Activated naive CD4-positive, alpha-beta T cell treated with anti-CD3 and anti-CD28 coated beads for 36 hours (primary cell): ENCODE data around the gene PLEKHM3. TPM values are rescaled to one million over a fixed set of nuclear protein-coding genes. Genes with fewer than 3 reads are reported as not detected.
"Not testable (repeated sequence)": the region's sequence is repeated elsewhere in the genome, so short reads cannot be mapped to it uniquely, and the experiment has no call there.

Experiments used
- CTCF ChIA-PET: fragments of 350-600 bp; sonication (Branson Sonifier 250); formaldehyde crosslinking; loops from one replicate; lab custom pipeline; 2021; ENCODE audit warnings: antibody characterized with exemption; lab: Charles Lee
- DNase-seq: peaks from one replicate; pipeline ENCODE4 v3.0.0-alpha.2; 2020
- H3K27ac Mint-ChIP-seq: one replicate; pipeline ENCODE4 v1.8.0; 2021; ENCODE audit warnings: mild to moderate bottlenecking, mixed read lengths
- H3K27me3 Mint-ChIP-seq: one replicate; pipeline ENCODE4 v1.8.0; 2021; ENCODE audit warnings: low read depth, mixed read lengths
- H3K36me3 Mint-ChIP-seq: one replicate; pipeline ENCODE4 v1.8.0; 2021; ENCODE audit warnings: low read depth, mixed read lengths
- H3K4me1 Mint-ChIP-seq: one replicate; pipeline ENCODE4 v1.8.0; 2021; ENCODE audit warnings: low read depth, mixed read lengths
- H3K4me3 Mint-ChIP-seq: one replicate; pipeline ENCODE4 v1.8.0; 2021; ENCODE audit warnings: mild to moderate bottlenecking, moderate library complexity, mixed read lengths
- H3K9me3 Mint-ChIP-seq: one replicate; pipeline ENCODE4 v1.8.0; 2021; ENCODE audit warnings: mixed read lengths
- intact Hi-C: fragments of 100-400 bp; cut with micrococcal nuclease; formaldehyde crosslinking; loops from one replicate; pipeline ENCODE4 v1.15.1; 2023
- total RNA-seq, 2 experiments: library from RNA; stranded (reverse); gene quantifications; one replicate each; pipeline ENCODE4 v1.2.3, GENCODE V29; 2021

PLEKHM3 gene
- total RNA-seq, 2 experiments from 2014 or later: 6.5 to 7.0 TPM

GRCh38 chr2:208034503-208035140, 9.3 kb upstream of the PLEKHM3 start:
- Mint-ChIP-seq H3K27ac (no peak overlapping the region), H3K4me3 (no peak overlapping the region), H3K4me1 (no peaks in the 10 kb centered on the region), H3K36me3 (no peaks in the 10 kb centered on the region), H3K27me3 (no peaks in the 10 kb centered on the region), H3K9me3 (no peaks in the 10 kb centered on the region)
- CTCF ChIA-PET: interaction anchor here (0.6 to 2.0 kb wide), 5 partner anchors 12 to 413 kb away, joined by 3 to 6 read pairs (median 4); partner anchors contain the start of gene FZD5
- no peak for DNase-seq
- intact Hi-C loops: loop anchor here (1.0 kb wide), 2 partner anchors 288 to 407 kb away; no protein-coding TSS in a partner anchor

GRCh38 chr2:208033701-208034502, 8.6 kb upstream of the PLEKHM3 start:
- H3K4me3 Mint-ChIP-seq: no peak overlapping the region
- DNase-seq: peak; percentile 59
- intact Hi-C loops: loop anchor here (1.0 kb wide), 2 partner anchors 288 to 407 kb away; no protein-coding TSS in a partner anchor
- CTCF ChIA-PET: interaction anchor here (1.0 to 2.0 kb wide), 5 partner anchors 12 to 412 kb away, joined by 3 to 8 read pairs (median 4); partner anchors contain the start of gene FZD5
- H3K36me3 Mint-ChIP-seq: no peaks in the 10 kb centered on the region
- H3K27me3 Mint-ChIP-seq: no peaks in the 10 kb centered on the region
- no peaks in the 10 kb centered on the region for H3K4me1 Mint-ChIP-seq
- no peaks in the 10 kb centered on the region for H3K9me3 Mint-ChIP-seq
- no peak overlapping the region for H3K27ac Mint-ChIP-seq

GRCh38 chr2:208031608-208032019, 6.3 kb upstream of the PLEKHM3 start:
- Mint-ChIP-seq H3K9me3 (no peaks in the 10 kb centered on the region), H3K4me1 (no peaks in the 10 kb centered on the region), H3K4me3 (no peak overlapping the region), H3K36me3 (no peaks in the 10 kb centered on the region), H3K27ac (no peak overlapping the region), H3K27me3 (no peaks in the 10 kb centered on the region)
- DNase-seq: no peak
- intact Hi-C loops: no loop called here
- CTCF ChIA-PET: interaction anchor here (1.9 to 4.3 kb wide), 2 partner anchors 9 to 286 kb away, joined by 8 to 32 read pairs; no protein-coding TSS in a partner anchor

GRCh38 chr2:208025814-208026184, 472 bp upstream of the PLEKHM3 start:
- peaks cover 14% of the 10 kb centered on the region for H3K4me1 Mint-ChIP-seq

DNA sequence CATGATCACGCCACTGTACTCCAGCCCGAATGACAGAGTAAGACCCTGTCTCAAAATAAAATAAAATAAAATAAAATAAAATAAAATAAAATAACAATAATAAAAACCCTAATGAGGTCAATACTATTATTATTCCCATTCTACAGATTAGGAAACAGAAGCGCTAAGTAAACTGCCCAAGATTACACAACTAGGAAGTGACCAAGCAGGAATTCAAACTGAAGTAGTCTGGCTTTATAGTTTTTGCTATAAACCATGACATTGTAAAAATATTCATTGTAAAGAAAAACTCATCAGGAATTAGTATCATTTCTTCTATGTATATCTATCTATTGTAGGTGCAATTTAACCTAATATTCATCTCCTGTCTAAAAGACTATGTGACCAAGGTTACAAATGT, 1.2 kb downstream of the PLEKHM3 start:
- Mint-ChIP-seq H3K27me3 (no peaks in the 10 kb centered on the region), H3K27ac (no peak overlapping the region), H3K4me1 (peaks cover 16% of the 10 kb centered on the region), H3K36me3 (no peaks in the 10 kb centered on the region), H3K4me3 (no peak overlapping the region), H3K9me3 (peaks cover 2% of the 10 kb centered on the region)
- DNase-seq: no peak
- intact Hi-C loops: loop anchor here (2.0 to 10.0 kb wide), 3 partner anchors 231 to 859 kb away; partner anchors contain the start of genes CREB1, IDH1 and KLF7
- CTCF ChIA-PET: interaction anchor here (1.6 kb wide), 1 partner anchor 16 kb away, joined by 8 read pairs; no protein-coding TSS in a partner anchor

More at GRCh38 chr2:208025814-208026184, 472 bp upstream of the PLEKHM3 start:
- peak; percentile 56 for DNase-seq
- CTCF ChIA-PET: interaction anchor here (1.3 to 2.1 kb wide), 3 partner anchors 13 to 256 kb away, joined by 4 to 12 read pairs (median 6); partner anchors contain the start of gene FZD5
- intact Hi-C loops: loop anchor here (1.0 to 10.0 kb wide), 6 partner anchors 229 to 861 kb away; partner anchors contain the start of genes CCNYL1, CREB1, FZD5 and IDH1
- H3K9me3 Mint-ChIP-seq: peaks cover 2% of the 10 kb centered on the region
- no peaks in the 10 kb centered on the region for H3K27me3 Mint-ChIP-seq
- peak overlapping the region; percentile 93 for H3K4me3 Mint-ChIP-seq
- H3K36me3 Mint-ChIP-seq: no peaks in the 10 kb centered on the region
- peak overlapping the region; percentile 88 for H3K27ac Mint-ChIP-seq

DNA sequence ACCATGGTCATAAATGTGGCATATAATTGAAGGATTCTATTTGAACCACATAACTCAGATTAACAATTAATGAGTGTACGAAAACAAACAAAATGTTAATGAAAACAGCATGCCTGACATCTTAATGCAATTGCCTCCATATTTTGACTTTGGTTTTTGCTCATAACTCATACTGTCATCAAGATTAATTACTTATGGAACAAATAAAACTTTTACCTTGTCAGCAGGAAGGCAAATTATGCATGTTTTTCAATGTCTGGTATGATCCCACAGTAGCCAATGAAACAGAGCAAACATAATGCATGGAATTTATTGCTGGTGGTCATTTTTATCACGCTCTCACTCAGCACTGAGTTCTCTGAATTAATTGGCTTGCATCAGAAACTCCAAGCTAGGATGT, 5.1 kb downstream of the PLEKHM3 start:
- Mint-ChIP-seq H3K27me3 (no peaks in the 10 kb centered on the region), H3K27ac (no peak overlapping the region), H3K36me3 (peaks cover 3% of the 10 kb centered on the region), H3K4me1 (peaks cover 25% of the 10 kb centered on the region), H3K4me3 (no peak overlapping the region), H3K9me3 (no peaks in the 10 kb centered on the region)
- CTCF ChIA-PET: interaction anchor here (4.1 kb wide), 1 partner anchor 20 kb away, joined by 17 read pairs; no protein-coding TSS in a partner anchor
- intact Hi-C loops: loop anchor here (10.0 kb wide), 1 partner anchor 855 kb away; the partner anchor contains the start of gene KLF7
- no peak for DNase-seq

DNA sequence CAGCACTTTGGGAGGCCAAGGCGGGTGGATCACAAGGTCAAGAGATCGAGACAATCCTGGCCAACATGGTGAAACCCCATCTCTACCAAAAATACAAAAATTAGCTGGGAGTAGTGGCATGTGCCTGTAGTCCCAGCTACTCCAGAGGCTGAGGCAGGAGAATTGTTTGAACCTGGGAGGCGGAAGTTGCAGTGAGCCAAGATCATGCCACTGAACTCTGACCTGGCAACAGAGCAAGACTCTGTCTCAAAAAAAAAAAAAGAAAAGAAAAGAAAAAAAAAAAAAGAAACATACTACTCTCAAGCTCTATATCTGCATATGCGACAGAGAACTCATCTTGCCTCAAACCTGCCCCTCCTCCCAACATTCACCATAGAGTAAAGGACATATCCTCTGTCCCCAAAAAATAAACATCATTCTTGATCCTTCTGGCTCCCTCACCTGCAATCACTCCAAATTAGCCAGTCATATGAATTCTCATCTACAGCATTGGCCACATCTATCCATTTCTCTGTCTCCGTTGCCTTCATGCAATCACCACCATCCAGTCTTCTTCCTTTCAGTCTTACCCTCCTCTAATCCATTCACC, 7.1 kb downstream of the PLEKHM3 start:
- H3K27me3 Mint-ChIP-seq, intact Hi-C loops: not testable (repeated sequence)

GRCh38 chr2:208017721-208018120, 7.6 kb downstream of the PLEKHM3 start:
- Mint-ChIP-seq H3K27me3 (no peaks in the 10 kb centered on the region), H3K36me3 (peaks cover 3% of the 10 kb centered on the region), H3K27ac (peak overlapping the region; percentile 7), H3K4me1 (peaks cover 28% of the 10 kb centered on the region), H3K4me3 (no peak overlapping the region), H3K9me3 (no peaks in the 10 kb centered on the region)
- CTCF ChIA-PET: no interaction called here
- DNase-seq: no peak
- intact Hi-C loops: no loop called here

More for the DNA sequence above, 7.1 kb downstream of the PLEKHM3 start:
- H3K36me3 Mint-ChIP-seq, DNase-seq, H3K9me3 Mint-ChIP-seq, CTCF ChIA-PET, H3K27ac Mint-ChIP-seq, H3K4me3 Mint-ChIP-seq: not testable (repeated sequence)
- H3K4me1 Mint-ChIP-seq: peaks cover 25% of the 10 kb centered on the region

DNA sequence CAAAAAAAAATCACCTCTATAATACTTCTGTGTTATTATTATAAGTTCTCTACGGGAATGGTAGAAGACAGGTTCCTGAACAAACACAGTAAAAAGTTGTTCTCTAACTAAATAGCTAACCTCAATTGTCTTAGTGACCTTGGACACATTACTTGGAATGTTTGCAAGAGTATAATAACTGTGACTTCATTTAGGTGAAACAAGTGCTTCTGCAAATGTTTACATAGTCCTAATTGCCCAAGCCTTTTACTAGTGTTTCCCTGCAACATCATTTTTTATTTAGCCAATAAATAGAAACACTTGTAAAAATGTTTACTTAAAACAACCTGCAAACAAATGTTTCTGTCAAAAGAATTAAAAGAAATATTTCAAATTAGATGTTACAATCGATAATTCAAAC, 9.9 kb downstream of the PLEKHM3 start:
- peaks cover 28% of the 10 kb centered on the region for H3K4me1 Mint-ChIP-seq
- CTCF ChIA-PET: interaction anchor here (0.6 kb wide), 1 partner anchor 15 kb away, joined by 4 read pairs; no protein-coding TSS in a partner anchor
- H3K4me3 Mint-ChIP-seq: no peak overlapping the region
- no peaks in the 10 kb centered on the region for H3K9me3 Mint-ChIP-seq
- intact Hi-C loops: no loop called here
- peaks cover 3% of the 10 kb centered on the region for H3K36me3 Mint-ChIP-seq
- H3K27me3 Mint-ChIP-seq: no peaks in the 10 kb centered on the region
- DNase-seq: no peak
- no peak overlapping the region for H3K27ac Mint-ChIP-seq

- Mint-ChIP-seq H3K27me3 (no peaks in the 10 kb centered on the region), H3K4me1 (peaks cover 27% of the 10 kb centered on the region), H3K9me3 (no peaks in the 10 kb centered on the region), H3K4me3 (no peak overlapping the region), H3K27ac (no peak overlapping the region), H3K36me3 (peaks cover 3% of the 10 kb centered on the region)
- CTCF ChIA-PET: interaction anchor here (0.6 to 0.8 kb wide), 2 partner anchors 21 to 288 kb away, joined by 3 read pairs; no protein-coding TSS in a partner anchor
- no peak for DNase-seq
- intact Hi-C loops: no loop called here
These were observed 11.8 kb downstream of the PLEKHM3 start for GRCh38 chr2:208013285-208014178.

DNA sequence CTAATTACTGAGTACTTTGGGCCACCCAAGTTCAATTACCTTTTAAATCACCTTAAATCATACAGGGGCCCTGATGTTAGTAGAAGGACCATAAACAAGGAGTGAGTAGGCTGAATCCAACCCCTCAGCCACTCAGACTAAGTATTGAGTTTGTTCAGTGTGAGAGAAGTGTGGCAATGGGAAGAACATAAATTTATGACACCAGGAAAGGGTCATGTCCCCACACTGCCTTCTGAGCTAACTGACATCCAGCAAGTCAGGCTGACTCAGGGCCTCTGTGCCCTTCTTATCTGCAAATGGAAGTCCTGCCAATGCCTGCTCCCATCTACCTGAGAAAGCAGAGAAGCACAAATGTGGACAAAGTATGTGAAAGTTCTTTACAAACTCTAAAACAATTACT, 12.9 kb downstream of the PLEKHM3 start:
- intact Hi-C loops: no loop called here
- Mint-ChIP-seq H3K4me3 (no peak overlapping the region), H3K27ac (no peak overlapping the region), H3K4me1 (peaks cover 19% of the 10 kb centered on the region), H3K36me3 (no peaks in the 10 kb centered on the region), H3K9me3 (no peaks in the 10 kb centered on the region), H3K27me3 (no peaks in the 10 kb centered on the region)
- CTCF ChIA-PET: interaction anchor here (1.6 kb wide), 1 partner anchor 28 kb away, joined by 3 read pairs; no protein-coding TSS in a partner anchor
- DNase-seq: no peak
